Upper lobe of left lung (tissue), 6 donors: ENCODE results near the gene EN2. TPM values are rescaled to one million over a fixed set of nuclear protein-coding genes. Genes with fewer than 3 reads are reported as not detected.
A peak's percentile ranks its signal among the peaks of the same experiment; 100 is the strongest.

Experiments
- ATAC-seq, 2 donors: fragments of 200-7000 bp; cut with Tn5 transposase; one replicate each; pipeline ENCODE4 v1.9.1; 2022; ENCODE audit warnings: mild to moderate bottlenecking in 2 of 2, moderate library complexity in 2 of 2; ENCODE audit not compliant: low FRiP score in 2 of 2
- DNase-seq, 2 donors: peaks; one replicate each; pipeline ENCODE4 v3.0.0-alpha.2; 2019 to 2020
- H3K27ac ChIP-seq, 4 donors: fragments of 200-600 bp; sonication (generic); one replicate each; pipeline ENCODE4 v1.5.1; 2016 to 2019
- H3K27me3 ChIP-seq, 4 donors: fragments of 200-600 bp; sonication (generic); one replicate each; pipeline ENCODE4 v1.5.1; 2017 to 2019
- H3K36me3 ChIP-seq, 4 donors: fragments of 200-600 bp; sonication (generic); one replicate each; pipeline ENCODE4 v1.5.1; 2016 to 2019
- H3K4me1 ChIP-seq, 4 donors: fragments of 200-600 bp; sonication (generic); one replicate each; pipeline ENCODE4 v1.5.1; 2018 to 2019
- H3K4me3 ChIP-seq, 4 donors: fragments of 200-600 bp; sonication (generic); one replicate each; pipeline ENCODE4 v1.5.1; 2017 to 2019; ENCODE audit warnings: mild to moderate bottlenecking in 2 of 4, moderate library complexity in 1 of 4
- H3K9me3 ChIP-seq, 4 donors: fragments of 200-600 bp; sonication (generic); one replicate each; pipeline ENCODE4 v1.5.1; 2018 to 2019
- EP300 ChIP-seq, 4 donors: sonication (generic); formaldehyde crosslinking; IDR thresholded peaks; one replicate each; pipeline ENCODE4 v1.5.1; 2017; ENCODE audit warnings: antibody characterized with exemption in 4 of 4, control low read depth in 2 of 4
- POLR2A ChIP-seq, 4 donors: fragments of 450-650 bp; IDR thresholded peaks; one replicate each; pipeline ENCODE4 v1.5.1; 2016 to 2017; ENCODE audit warnings: antibody characterized with exemption in 4 of 4, mild to moderate bottlenecking in 2 of 4
- POLR2AphosphoS5 ChIP-seq, 2 donors: sonication (generic); formaldehyde crosslinking; IDR thresholded peaks; one replicate each; pipeline ENCODE4 v1.5.1; 2017; ENCODE audit warnings: antibody characterized with exemption in 2 of 2
- WGBS, 2 donors: methylation state at CpG; one replicate each; pipeline ENCODE4 v1.1.5; 2017 to 2018; 5-methylcytosine and 5-hydroxymethylcytosine counted together
- total RNA-seq, 6 donors: library from RNA; depleted of rRNA in 4 of 6; stranded (reverse); fragments of >200 nt in 4 of 6; gene quantifications; one replicate each; pipeline versions ENCODE4 v1.1.0 to v1.2.1, GENCODE V29; 2016 to 2021
- TF ChIP-seq, protein P1 (sequence below), 6 experiments: fragments of 450-650 bp in 4 of 6; fragments of 200-600 bp in 2 of 6; sonication (generic) in 2 of 6; IDR thresholded peaks; one replicate each; pipeline ENCODE4 v1.5.1; 2016 to 2019; ENCODE audit warnings: antibody characterized with exemption in 6 of 6
- donor health status: DM: no; HTN: no; CAD: no; lungs with moderate emphysema.
- donor health status: DM: no; HTN: yes; CAD: no; lungs with severe emphysema.

Gene EN2
- not detected for total RNA-seq

- ATAC-seq (no peak), DNase-seq (peak in 1 of 2 donors; percentile 88)
- H3K27ac ChIP-seq: no peak within 1 kb of the TSS
- H3K4me3 ChIP-seq: peak within 1 kb of the TSS in 3 of 4 donors; percentile 31 to 52 (median 52)
- TF ChIP-seq, protein P1, sequence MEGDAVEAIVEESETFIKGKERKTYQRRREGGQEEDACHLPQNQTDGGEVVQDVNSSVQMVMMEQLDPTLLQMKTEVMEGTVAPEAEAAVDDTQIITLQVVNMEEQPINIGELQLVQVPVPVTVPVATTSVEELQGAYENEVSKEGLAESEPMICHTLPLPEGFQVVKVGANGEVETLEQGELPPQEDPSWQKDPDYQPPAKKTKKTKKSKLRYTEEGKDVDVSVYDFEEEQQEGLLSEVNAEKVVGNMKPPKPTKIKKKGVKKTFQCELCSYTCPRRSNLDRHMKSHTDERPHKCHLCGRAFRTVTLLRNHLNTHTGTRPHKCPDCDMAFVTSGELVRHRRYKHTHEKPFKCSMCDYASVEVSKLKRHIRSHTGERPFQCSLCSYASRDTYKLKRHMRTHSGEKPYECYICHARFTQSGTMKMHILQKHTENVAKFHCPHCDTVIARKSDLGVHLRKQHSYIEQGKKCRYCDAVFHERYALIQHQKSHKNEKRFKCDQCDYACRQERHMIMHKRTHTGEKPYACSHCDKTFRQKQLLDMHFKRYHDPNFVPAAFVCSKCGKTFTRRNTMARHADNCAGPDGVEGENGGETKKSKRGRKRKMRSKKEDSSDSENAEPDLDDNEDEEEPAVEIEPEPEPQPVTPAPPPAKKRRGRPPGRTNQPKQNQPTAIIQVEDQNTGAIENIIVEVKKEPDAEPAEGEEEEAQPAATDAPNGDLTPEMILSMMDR (IDR thresholded peaks at IDR 0.05): no peak
- no peak for TF ChIP-seq POLR2AphosphoS5 (IDR thresholded peaks at IDR 0.05)
- H3K9me3 ChIP-seq: no peaks in the 10 kb centered on the region
- peaks cover 29 to 58% (median 33%) of the 10 kb centered on the region in 4 donors for H3K4me1 ChIP-seq
- H3K36me3 ChIP-seq: no peaks in the 10 kb centered on the region
- 1 to 4% methylated on average over 25 to 42 of the region's 105 CpGs for WGBS, 2 donors
- H3K27me3 ChIP-seq: peaks cover 5 to 94% (median 58%) of the 10 kb centered on the region in 4 donors
These were observed at the start of gene EN2 for GRCh38 chr7:155458111-155458877. TSS of gene EN2 (plus strand) at chr7:155458129. CDS start at chr7:155458378, 249 bp downstream.

- no peaks in the 10 kb centered on the region for H3K36me3 ChIP-seq
- WGBS, 2 donors: 31 to 35% methylated on average over 18 to 38 of the region's 38 CpGs
- H3K4me1 ChIP-seq: no peaks in the 10 kb centered on the region
- H3K27me3 ChIP-seq: peaks cover 0 to 15% (median 2%) of the 10 kb centered on the region in 4 donors
- no peak overlapping the region for H3K4me3 ChIP-seq
- H3K9me3 ChIP-seq: no peaks in the 10 kb centered on the region
- DNase-seq (peak in 1 of 2 donors; percentile 72), ATAC-seq (no peak)
- no peak for TF ChIP-seq EP300 (IDR thresholded peaks at IDR 0.05)
- TF ChIP-seq, protein P1 (IDR thresholded peaks at IDR 0.05): no peak
- no peak for TF ChIP-seq POLR2A (IDR thresholded peaks at IDR 0.05)
- no peak for TF ChIP-seq POLR2AphosphoS5 (IDR thresholded peaks at IDR 0.05)
- no peak overlapping the region for H3K27ac ChIP-seq
These were observed 49.0 kb upstream of the EN2 start for GRCh38 chr7:155408651-155409586.

DNA sequence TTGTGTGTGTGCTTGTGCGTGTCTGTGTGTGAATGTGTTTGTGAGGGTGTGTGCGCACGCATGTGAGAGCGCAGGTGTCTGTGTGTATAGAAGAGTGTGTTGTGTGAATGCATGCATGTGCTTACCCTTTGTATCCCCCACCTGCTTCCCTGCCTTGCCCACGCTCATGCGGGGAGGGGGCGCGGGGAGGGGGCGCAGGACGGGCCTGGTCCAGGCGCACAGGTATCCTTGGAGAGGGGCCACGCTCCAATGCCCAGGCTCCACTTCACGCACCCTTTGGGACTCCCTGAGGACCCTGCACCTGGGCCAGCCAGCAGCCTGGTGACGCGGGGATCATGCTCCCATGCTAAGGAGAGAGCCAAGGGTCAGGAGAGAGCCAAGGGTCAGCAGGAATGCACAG, 47.9 kb upstream of the EN2 start:
- Histone ChIP-seq H3K27me3 (peaks cover 0 to 12% (median 0%) of the 10 kb centered on the region in 4 donors), H3K4me1 (no peaks in the 10 kb centered on the region), H3K36me3 (no peaks in the 10 kb centered on the region), H3K9me3 (no peaks in the 10 kb centered on the region), H3K27ac (no peak overlapping the region), H3K4me3 (no peak overlapping the region)
- 83 to 87% methylated on average over 12 of the region's 15 CpGs for WGBS, 2 donors
- ATAC-seq (peak in 1 of 2 donors; percentile 8), DNase-seq (peak in 1 of 2 donors; percentile 58)
- no peak for TF ChIP-seq POLR2A (IDR thresholded peaks at IDR 0.05)
- no peak for TF ChIP-seq POLR2AphosphoS5 (IDR thresholded peaks at IDR 0.05)
- TF ChIP-seq, protein P1 (IDR thresholded peaks at IDR 0.05): no peak
- no peak for TF ChIP-seq EP300 (IDR thresholded peaks at IDR 0.05)

DNA sequence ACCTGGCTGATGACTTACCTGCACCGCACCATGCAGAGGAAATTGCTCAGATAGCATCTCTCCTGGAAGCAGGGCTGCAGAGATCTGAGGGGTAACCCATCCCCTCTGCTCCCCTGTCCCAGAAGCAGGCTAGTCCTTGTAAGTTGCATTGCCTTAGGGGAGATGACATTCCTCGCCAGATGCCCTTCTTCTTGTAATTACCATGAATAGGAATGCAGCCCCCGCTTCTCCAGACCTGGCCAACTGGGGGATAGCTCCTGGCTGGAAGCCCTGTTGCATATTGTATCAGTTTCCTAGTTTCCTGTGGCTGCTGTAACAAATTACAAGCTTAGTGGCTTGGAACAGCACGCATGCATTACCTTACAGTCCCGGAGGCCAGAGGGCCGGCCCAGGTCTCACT, 47.5 kb upstream of the EN2 start:
- Histone ChIP-seq H3K4me3 (no peak overlapping the region), H3K4me1 (no peaks in the 10 kb centered on the region), H3K36me3 (no peaks in the 10 kb centered on the region), H3K27me3 (peaks cover 0 to 8% (median 0%) of the 10 kb centered on the region in 4 donors), H3K9me3 (no peaks in the 10 kb centered on the region), H3K27ac (no peak overlapping the region)
- 72 to 81% methylated on average over 6 of the region's 6 CpGs for WGBS, 2 donors
- DNase-seq (no peak), ATAC-seq (no peak)
- TF ChIP-seq, protein P1 (IDR thresholded peaks at IDR 0.05): no peak
- TF ChIP-seq EP300 (IDR thresholded peaks at IDR 0.05) (no peak), POLR2AphosphoS5 (IDR thresholded peaks at IDR 0.05) (no peak), POLR2A (IDR thresholded peaks at IDR 0.05) (no peak)
